H1 (cell line): ENCODE data around the gene CD300LF. TPM values are rescaled to one million over a fixed set of nuclear protein-coding genes. Genes with fewer than 3 reads are reported as not detected.

Experiments
- CTCF ChIA-PET: fragments of 300-600 bp; sonication (Branson Sonifier 250); formaldehyde crosslinking; loops from one replicate; lab custom pipeline; 2021; ENCODE audit not compliant: partially characterized antibody; lab: Charles Lee
- POLR2A ChIA-PET: fragments of 300-600 bp; sonication (Branson Sonifier 250); formaldehyde crosslinking; loops from one replicate; lab custom pipeline; 2021; ENCODE audit warnings: inconsistent platforms; ENCODE audit not compliant: partially characterized antibody; lab: Charles Lee
- DNase-seq, 2 experiments: peaks; one replicate each; pipeline versions ENCODE4 v3.0.0 to v3.0.0-alpha.2; 2010 to 2022; ENCODE audit warnings: low spot score in 2 of 2, low read depth in 1 of 2, mixed read lengths in 1 of 2
- FAIRE-seq: peaks from 2 replicates; lab custom pipeline; 2011; peaks lifted over from hg19 to GRCh38; lab: Jason Lieb, UNC
- H2AFZ ChIP-seq: 2 replicates; pipeline ENCODE4 v1.8.1; 2012; ENCODE audit warnings: low read length, inconsistent platforms
- H2AK5ac ChIP-seq: 2 replicates; pipeline ENCODE4 v1.6.1; 2013; ENCODE audit warnings: low read depth, low read length
- H2BK120ac ChIP-seq: replicated peaks from 2 replicates; pipeline ENCODE3; 2013; ENCODE audit warnings: low read depth, low read length, inconsistent platforms
- H2BK12ac ChIP-seq: 2 replicates; pipeline ENCODE4 v1.6.1; 2013; ENCODE audit warnings: low read depth, low read length
- H2BK15ac ChIP-seq: 2 replicates; pipeline ENCODE4 v1.6.1; 2013; ENCODE audit warnings: low read length
- H2BK20ac ChIP-seq: 2 replicates; pipeline ENCODE4 v1.6.1; 2013; ENCODE audit warnings: low read length
- H2BK5ac ChIP-seq: 2 replicates; pipeline ENCODE4 v1.6.1; 2013; ENCODE audit warnings: low read depth, low read length
- H3K14ac ChIP-seq: 2 replicates; pipeline ENCODE4 v1.6.1; 2013; ENCODE audit warnings: inconsistent platforms; ENCODE audit not compliant: insufficient read length
- H3K18ac ChIP-seq: 2 replicates; pipeline ENCODE4 v1.6.1; 2013; ENCODE audit warnings: low read length; ENCODE audit errors: extremely low read depth
- H3K23ac ChIP-seq: 2 replicates; pipeline ENCODE4 v1.6.1; 2013; ENCODE audit warnings: inconsistent platforms; ENCODE audit not compliant: insufficient read length
- H3K23me2 ChIP-seq: 2 replicates; pipeline ENCODE4 v1.6.1; 2013; ENCODE audit warnings: low read depth, low read length
- H3K27ac ChIP-seq: 2 replicates; pipeline ENCODE4 v1.6.1; 2011; ENCODE audit warnings: low read depth, low read length, inconsistent platforms
- H3K27me3 ChIP-seq, 4 experiments: replicated peaks in 1 of 4; 1 replicate in 1 of 4; 2 replicates in 3 of 4; pipeline versions ENCODE4 v1.6.1 to v1.8.1; 2011 to 2013; ENCODE audit warnings: low read length in 3 of 4, mild to moderate bottlenecking in 3 of 4, inconsistent platforms in 2 of 4, mixed read lengths in 2 of 4, moderate library complexity in 1 of 4; ENCODE audit not compliant: control insufficient read depth in 3 of 4, insufficient read depth in 3 of 4; ENCODE audit errors: extremely low read depth in 1 of 4
- H3K36me3 ChIP-seq, 4 experiments: 2 replicates each; pipeline versions ENCODE4 v1.6.1 to v1.8.1; 2011 to 2013; ENCODE audit warnings: mild to moderate bottlenecking in 4 of 4, low read length in 3 of 4, moderate library complexity in 2 of 4, control low read depth in 1 of 4, inconsistent platforms in 1 of 4; ENCODE audit not compliant: insufficient read depth in 4 of 4, control insufficient read depth in 2 of 4
- H3K4ac ChIP-seq: replicated peaks from 2 replicates; pipeline ENCODE3; 2013; ENCODE audit warnings: low read length, low read depth, mixed read lengths, inconsistent platforms; ENCODE audit not compliant: insufficient read length
- H3K4me1 ChIP-seq, 4 experiments: replicated peaks in 1 of 4; 1 replicate in 1 of 4; 2 replicates in 3 of 4; pipeline versions ENCODE4 v1.6.1 to v1.8.1; 2011 to 2013; ENCODE audit warnings: low read length in 3 of 4, inconsistent platforms in 2 of 4, mixed read lengths in 1 of 4; ENCODE audit not compliant: insufficient read depth in 4 of 4, control insufficient read depth in 3 of 4
- H3K4me2 ChIP-seq, 2 experiments: 2 replicates each; pipeline versions ENCODE4 v1.6.1 to v1.8.1; 2011 to 2013; ENCODE audit warnings: low read depth in 2 of 2, low read length in 2 of 2, control low read depth in 1 of 2, inconsistent platforms in 1 of 2, mild to moderate bottlenecking in 1 of 2; ENCODE audit not compliant: insufficient read depth in 1 of 2
- H3K4me3 ChIP-seq, 4 experiments: fragments of 200-600, 300-600 bp in 1 of 4; sonication (generic), shearing (Covaris generic), sonication (Bioruptor Twin) in 1 of 4; 2 replicates each; pipeline versions ENCODE4 v1.5.1 to v1.8.1; 2011 to 2016; ENCODE audit warnings: low read length in 4 of 4, low read depth in 3 of 4, control low read depth in 2 of 4, inconsistent platforms in 2 of 4, mild to moderate bottlenecking in 2 of 4, mixed read lengths in 1 of 4, moderate library complexity in 1 of 4; ENCODE audit not compliant: insufficient read depth in 2 of 4; ENCODE audit errors: extremely low read depth in 1 of 4
- H3K56ac ChIP-seq: replicated peaks from 2 replicates; pipeline ENCODE3; 2013; ENCODE audit warnings: low read depth, mild to moderate bottlenecking, mixed read lengths, low read length, inconsistent platforms; ENCODE audit not compliant: insufficient read length
- H3K79me1 ChIP-seq: 2 replicates; pipeline ENCODE4 v1.6.1; 2013; ENCODE audit warnings: low read depth, low read length, control low read depth
- H3K79me2 ChIP-seq, 2 experiments: 2 replicates each; pipeline versions ENCODE4 v1.6.1 to v1.8.1; 2012 to 2013; ENCODE audit warnings: low read length in 2 of 2, mild to moderate bottlenecking in 2 of 2, inconsistent platforms in 1 of 2; ENCODE audit not compliant: insufficient read depth in 2 of 2, control insufficient read depth in 1 of 2
- H3K9ac ChIP-seq, 4 experiments: replicated peaks in 1 of 4; 1 replicate in 1 of 4; 2 replicates in 3 of 4; pipeline versions ENCODE4 v1.6.1 to v1.8.1; 2011 to 2013; ENCODE audit warnings: low read depth in 3 of 4, low read length in 3 of 4, control low read depth in 2 of 4, mild to moderate bottlenecking in 2 of 4, moderate library complexity in 2 of 4, inconsistent platforms in 1 of 4; ENCODE audit errors: extremely low read depth in 1 of 4
- H3K9me3 ChIP-seq, 2 experiments: 2 replicates each; pipeline versions ENCODE4 v1.6.1 to v1.8.1; 2012 to 2013; ENCODE audit warnings: mild to moderate bottlenecking in 2 of 2, moderate library complexity in 2 of 2, control low read depth in 1 of 2, inconsistent platforms in 1 of 2, low read depth in 1 of 2, low read length in 1 of 2, mixed read lengths in 1 of 2; ENCODE audit not compliant: insufficient read depth in 2 of 2
- H4K20me1 ChIP-seq, 2 experiments: replicated peaks in 1 of 2; 2 replicates each; pipeline versions ENCODE3 to v1.8.1; 2011 to 2013; ENCODE audit warnings: inconsistent platforms in 2 of 2, low read length in 2 of 2, mild to moderate bottlenecking in 1 of 2; ENCODE audit not compliant: insufficient read depth in 2 of 2, control insufficient read depth in 1 of 2
- H4K5ac ChIP-seq: 2 replicates; pipeline ENCODE4 v1.6.1; 2013; ENCODE audit warnings: low read length, low read depth, mixed read lengths, inconsistent platforms; ENCODE audit not compliant: insufficient read length
- H4K8ac ChIP-seq: 2 replicates; pipeline ENCODE4 v1.8.0; 2013; ENCODE audit warnings: mild to moderate bottlenecking, moderate library complexity, low read length, inconsistent platforms; ENCODE audit not compliant: insufficient read depth; ENCODE audit errors: extremely low read depth
- H4K91ac ChIP-seq: replicated peaks from 2 replicates; pipeline ENCODE3; 2013; ENCODE audit warnings: low read length, mixed read lengths, inconsistent platforms; ENCODE audit not compliant: insufficient read length
- CHD1 ChIP-seq: IDR thresholded peaks from 2 replicates; pipeline ENCODE4 v1.6.1; 2012; ENCODE audit warnings: low read depth, low read length, improper control_type of control experiment
- POU5F1 ChIP-seq: IDR thresholded peaks from 2 replicates; pipeline ENCODE4 v1.6.1; 2011; ENCODE audit warnings: low read depth, mild to moderate bottlenecking, low read length, moderate library complexity
- WGBS, 2 experiments: shearing (Covaris generic) in 1 of 2; methylation state at CpG; one replicate each; pipeline versions ENCODE4 v1.1.6 to v1.1.7; 2013 to 2015; ENCODE audit warnings: low lambda C conversion rate in 2 of 2, mixed read lengths in 2 of 2, inconsistent platforms in 1 of 2, low coverage in 1 of 2, missing lambda C conversion rate in 1 of 2; ENCODE audit not compliant: insufficient replicate concordance in 2 of 2, insufficient coverage in 1 of 2, insufficient read length in 1 of 2; ENCODE audit errors: extremely low coverage in 1 of 2, missing lambda C conversion rate in 1 of 2; 5-methylcytosine and 5-hydroxymethylcytosine counted together
- polyA plus RNA-seq, 7 experiments: library from polyadenylated mRNA; depleted of rRNA in 3 of 7; stranded (reverse) in 5 of 7; unstranded in 2 of 7; fragments of >200 nt in 5 of 7; fragments of 200-250 nt in 2 of 7; gene quantifications; 1 replicate in 5 of 7; 2 replicates in 1 of 7; 4 replicates in 1 of 7; pipeline versions ENCODE4 v1.2.1 to v1.2.3, GENCODE V29; 2011 to 2013; ENCODE audit warnings: missing spikeins in 2 of 7, mixed read lengths in 2 of 7
- total RNA-seq: library from RNA; stranded (reverse); fragmentation: NEBNext Ultra II Directional; extraction: Animal tissue kit (Norgen Biotek cat#: 25700); gene quantifications from 2 replicates; pipeline ENCODE4 v1.2.1, GENCODE V29; 2021

Gene CD300LF
- total and polyA plus RNA-seq, 2 of the 8 experiments (the other 6 are each of a cell fraction or from before 2014, with no cell fraction given) = not detected

DNA sequence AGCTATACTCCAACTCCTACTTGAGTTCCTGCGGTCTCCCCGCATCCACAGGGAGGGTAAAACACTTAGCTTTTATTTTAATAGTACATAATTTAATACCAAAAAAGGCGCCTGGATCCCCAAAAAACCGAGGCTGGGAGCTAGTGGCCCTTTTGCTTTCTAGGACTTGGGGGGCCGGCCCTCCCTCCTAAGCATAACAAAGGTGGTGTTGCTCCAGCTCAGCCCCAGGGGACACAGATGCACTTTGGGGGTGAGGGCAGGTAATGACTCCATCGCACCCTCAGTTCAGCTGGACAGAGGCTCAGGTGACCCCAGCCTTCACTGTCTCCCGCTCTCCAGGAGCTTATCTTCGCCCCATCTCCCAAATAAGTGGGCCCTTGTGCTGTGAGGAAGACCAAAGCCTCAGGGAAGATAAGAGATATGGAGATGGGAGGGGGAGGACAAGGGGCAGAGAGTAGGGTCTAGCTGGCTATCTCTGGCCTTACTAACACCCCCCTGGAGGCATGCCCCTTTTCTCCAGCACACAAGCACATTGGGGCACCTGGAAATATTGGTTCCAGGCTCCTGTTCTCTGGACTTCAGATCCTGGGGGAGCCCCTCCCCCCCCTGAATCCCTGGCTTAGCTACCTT lies 32.9 kb upstream of the CD300LF start:
- Histone ChIP-seq H3K14ac (no peak overlapping the region), H2BK20ac (no peak overlapping the region), H3K4me2 (peak overlapping the region; percentile 15 to 74), H4K20me1 (peaks cover 10 to 12% of the 10 kb centered on the region in 2 experiments), H4K91ac (peak overlapping the region; percentile 25), H3K9me3 (no peaks in the 10 kb centered on the region), H3K27ac (no peak overlapping the region), H3K18ac (peak overlapping the region; percentile 17; the same call in 1 of the 2 replicates), H3K79me1 (peaks cover 3% of the 10 kb centered on the region), H3K4ac (no peak overlapping the region), H4K5ac (no peak overlapping the region), H3K27me3 (no peaks in the 10 kb centered on the region), H2BK15ac (no peak overlapping the region), H3K9ac (no peak overlapping the region), H2BK12ac (no peak overlapping the region), H2BK120ac (no peak overlapping the region), H2AK5ac (0 out of 2 replicates have a peak overlapping the region, but pooled peaks have one; percentile 18), H3K4me1 (peaks cover 5 to 32% (median 22%) of the 10 kb centered on the region in 4 experiments), H3K4me3 (peak overlapping the region in 2 of 4 experiments; percentile 10 to 52; a peak in 3 of 8 replicates), H2BK5ac (peak overlapping the region; percentile 18; the same call in 1 of the 2 replicates), H3K23ac (no peak overlapping the region), H4K8ac (no peak overlapping the region; the same call in 1 of the 2 replicates), H3K36me3 (no peaks in the 10 kb centered on the region), H2AFZ (no peak overlapping the region), H3K56ac (no peak overlapping the region), H3K23me2 (peaks cover 13% of the 10 kb centered on the region), H3K79me2 (peaks cover under 1 to 16% of the 10 kb centered on the region in 2 experiments; a peak in 3 of 4 replicates)
- ChIA-PET POLR2A (interaction anchor here (0.8 to 9.3 kb wide), 13 partner anchors 8 to 115 kb away, joined by 3 to 60 read pairs (median 4); partner anchors contain the start of genes NAT9 and RAB37), CTCF (interaction anchor here (0.6 to 4.7 kb wide), 35 partner anchors 9 to 368 kb away, joined by 3 to 388 read pairs (median 6); partner anchors contain the start of genes CD300LF, MRPL58, NAT9 and RAB37)
- 0 out of 2 replicates have a peak, but pooled peaks have one; percentile 9 for TF ChIP-seq POU5F1
- TF ChIP-seq CHD1 = no peak
- no peak for FAIRE-seq
- no peak for DNase-seq
- 66% methylated on average over 8 of the region's 8 CpGs; no CpG with 5 or more reads in 1 of the 2 experiments for WGBS, 2 experiments
